Measurements from ENCODE around the gene VSIG4. TPM values are rescaled to one million over a fixed set of nuclear protein-coding genes. Genes with fewer than 3 reads are reported as not detected.

Gene VSIG4
- total RNA-seq, 1 experiment from 2014 or later, result not detected

DNA sequence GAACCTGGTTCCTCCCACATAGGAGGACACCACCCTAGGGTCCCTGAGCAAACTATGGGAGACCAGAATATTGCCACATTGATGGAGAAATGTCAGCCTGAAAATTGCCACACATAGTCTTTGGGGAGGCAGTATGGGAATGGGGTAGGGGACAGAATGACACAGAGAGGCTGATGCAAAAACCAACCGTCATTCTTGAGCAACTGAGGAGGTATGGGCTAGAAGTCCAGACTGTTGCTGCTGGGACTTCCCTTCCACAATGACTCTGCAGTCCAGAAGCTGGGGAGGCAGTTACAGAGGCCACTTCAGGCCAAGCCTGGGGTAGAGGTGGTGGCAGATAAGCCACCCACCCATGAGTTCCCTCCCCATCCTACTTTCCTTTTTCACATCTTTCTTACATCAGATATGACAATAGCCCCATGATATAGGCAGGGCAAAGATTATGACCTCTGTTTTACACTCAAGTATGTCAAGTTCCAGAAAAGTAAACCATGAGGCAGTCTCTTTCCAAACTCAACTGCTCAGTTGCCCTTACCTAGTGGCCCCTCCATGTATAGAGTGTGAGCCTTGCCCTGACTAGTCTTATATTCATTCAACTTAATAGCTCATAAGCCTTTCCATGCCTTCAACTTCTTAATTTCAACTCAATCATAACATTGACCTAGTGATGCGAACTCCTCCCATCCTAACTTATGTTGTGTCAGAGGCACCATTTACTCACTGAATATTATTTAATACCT, 41.7 kb downstream of the VSIG4 start:
- no peak overlapping the region for H3K27ac ChIP-seq (ENCODE audit: insufficient read length, low read depth, low read length)
- no CpG with 5 or more reads among the region's 2 CpGs for WGBS (ENCODE audit: extremely low coverage, insufficient read length, low lambda C conversion rate)
- H3K79me1 ChIP-seq (ENCODE audit: insufficient read depth, low read depth, low read length, poor library complexity, severe bottlenecking), result no peaks in the 10 kb centered on the region
- H4K8ac ChIP-seq (replicated peaks; ENCODE audit: insufficient read length, low read depth, low read length), result no peak overlapping the region
- H2BK15ac ChIP-seq (ENCODE audit: low read depth, low read length), result no peak overlapping the region
- no peaks in the 10 kb centered on the region for H3K79me2 ChIP-seq (ENCODE audit: insufficient read depth, low read length)
- Mint-ChIP-seq H3K36me3 (ENCODE audit: insufficient read depth in 1 of 3, low read depth in 3 of 3) (no peaks in the 10 kb centered on the region; a peak in 1 of 7 replicates), H3K9me3 (peaks cover 68 to 74% of the 10 kb centered on the region in 2 experiments), H3K27ac (no peak overlapping the region; a peak in 1 of 7 replicates), H3K4me1 (peaks cover 0 to 2% of the 10 kb centered on the region in 2 experiments; a peak in 1 of 4 replicates), H3K27me3 (ENCODE audit: low read depth) (no peaks in the 10 kb centered on the region; the same call in none of the 2 replicates), H3K4me3 (no peak overlapping the region)
- no peak overlapping the region for H3K4ac ChIP-seq (ENCODE audit: low read depth, low read length)
- H3K4me1 ChIP-seq (ENCODE audit: insufficient read depth, low read length), result no peaks in the 10 kb centered on the region
- H2BK120ac ChIP-seq (ENCODE audit: low read depth, low read length, poor library complexity, severe bottlenecking), result no peak overlapping the region
- H2AFZ ChIP-seq (ENCODE audit: low read length), result no peak overlapping the region
- peaks cover 40% of the 10 kb centered on the region for H3K9me3 ChIP-seq (ENCODE audit: control insufficient read depth, low read depth, low read length)
- H3K14ac ChIP-seq (ENCODE audit: insufficient read depth, low read length), result no peak overlapping the region
- no peak for DNase-seq
- no peak overlapping the region for H3K18ac ChIP-seq (ENCODE audit: insufficient read length, low read depth, low read length)
- TF ChIP-seq CTCF (conservative IDR thresholded peaks at IDR 0.05), result no peak
- H3K23ac ChIP-seq (ENCODE audit: insufficient read length, low read depth, low read length), result no peak overlapping the region
- H2BK20ac ChIP-seq (ENCODE audit: low read depth, low read length, poor library complexity, severe bottlenecking), result no peak overlapping the region
- no peak overlapping the region for H3K4me2 ChIP-seq (ENCODE audit: insufficient read depth, insufficient read length, low read length)
- no peak overlapping the region for H3K56ac ChIP-seq (ENCODE audit: insufficient read length, low read depth, low read length)
- H3K9ac ChIP-seq (ENCODE audit: extremely low read depth, insufficient read length, low read length), result no peak overlapping the region
- no peaks in the 10 kb centered on the region for H3K23me2 ChIP-seq (ENCODE audit: insufficient read length, low read depth, low read length, poor library complexity, severe bottlenecking)
- no peak overlapping the region for H2BK12ac ChIP-seq (ENCODE audit: insufficient read length, low read depth, low read length)
- no peaks in the 10 kb centered on the region for H4K20me1 ChIP-seq (ENCODE audit: control insufficient read depth, insufficient read depth, insufficient read length)
- H2BK5ac ChIP-seq (ENCODE audit: insufficient read length, low read length), result no peak overlapping the region
- H2AK5ac ChIP-seq (ENCODE audit: insufficient read length, low read length), result no peak overlapping the region
- H3K27me3 ChIP-seq (ENCODE audit: insufficient read depth, low read length), result no peaks in the 10 kb centered on the region
- H4K91ac ChIP-seq (ENCODE audit: insufficient read length, low read depth, low read length), result no peak overlapping the region
- no peak overlapping the region for H3T11ph ChIP-seq (ENCODE audit: low read length)
- no peak overlapping the region for H4K5ac ChIP-seq (ENCODE audit: insufficient read length, low read depth, low read length)
